WTC11 (cell line): ENCODE results near the gene AMER2.

ENCODE experiments used
- JUN ChIP-seq: sonication (generic); formaldehyde crosslinking; IDR thresholded peaks from 2 replicates; pipeline ENCODE4 v1.8.0; 2023; ENCODE audit warnings: mild to moderate bottlenecking, missing genetic modification reagents
- TEAD4 ChIP-seq: sonication (generic); formaldehyde crosslinking; IDR thresholded peaks from 2 replicates; pipeline ENCODE4 v1.8.0; 2022; ENCODE audit warnings: mild to moderate bottlenecking, missing genetic modification reagents
- TF ChIP-seq, protein P1 (sequence below): sonication (generic); formaldehyde crosslinking; IDR thresholded peaks from 2 replicates; pipeline ENCODE4 v1.8.0; 2022; ENCODE audit warnings: mild to moderate bottlenecking, missing genetic modification reagents
- TF ChIP-seq, protein P2 (sequence below): fragments of 200-600 bp; IDR thresholded peaks from 2 replicates; pipeline ENCODE4 v1.8.0; 2022; ENCODE audit warnings: antibody characterized with exemption

- TF ChIP-seq, protein P1, sequence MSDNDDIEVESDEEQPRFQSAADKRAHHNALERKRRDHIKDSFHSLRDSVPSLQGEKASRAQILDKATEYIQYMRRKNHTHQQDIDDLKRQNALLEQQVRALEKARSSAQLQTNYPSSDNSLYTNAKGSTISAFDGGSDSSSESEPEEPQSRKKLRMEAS (CRISPR knock-in tag) = no peak
- TF ChIP-seq TEAD4 (CRISPR knock-in tag) = no peak
- TF ChIP-seq, protein P2, sequence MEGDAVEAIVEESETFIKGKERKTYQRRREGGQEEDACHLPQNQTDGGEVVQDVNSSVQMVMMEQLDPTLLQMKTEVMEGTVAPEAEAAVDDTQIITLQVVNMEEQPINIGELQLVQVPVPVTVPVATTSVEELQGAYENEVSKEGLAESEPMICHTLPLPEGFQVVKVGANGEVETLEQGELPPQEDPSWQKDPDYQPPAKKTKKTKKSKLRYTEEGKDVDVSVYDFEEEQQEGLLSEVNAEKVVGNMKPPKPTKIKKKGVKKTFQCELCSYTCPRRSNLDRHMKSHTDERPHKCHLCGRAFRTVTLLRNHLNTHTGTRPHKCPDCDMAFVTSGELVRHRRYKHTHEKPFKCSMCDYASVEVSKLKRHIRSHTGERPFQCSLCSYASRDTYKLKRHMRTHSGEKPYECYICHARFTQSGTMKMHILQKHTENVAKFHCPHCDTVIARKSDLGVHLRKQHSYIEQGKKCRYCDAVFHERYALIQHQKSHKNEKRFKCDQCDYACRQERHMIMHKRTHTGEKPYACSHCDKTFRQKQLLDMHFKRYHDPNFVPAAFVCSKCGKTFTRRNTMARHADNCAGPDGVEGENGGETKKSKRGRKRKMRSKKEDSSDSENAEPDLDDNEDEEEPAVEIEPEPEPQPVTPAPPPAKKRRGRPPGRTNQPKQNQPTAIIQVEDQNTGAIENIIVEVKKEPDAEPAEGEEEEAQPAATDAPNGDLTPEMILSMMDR = no peak
- no peak for TF ChIP-seq JUN
These were observed 26.6 kb upstream of the AMER2 start for GRCh38 chr13:25198647-25199046.
